Measurements from ENCODE around the gene HIP1R. TPM values are rescaled to one million over a fixed set of nuclear protein-coding genes. Genes with fewer than 3 reads are reported as not detected.
A peak's percentile ranks its signal among the peaks of the same experiment; 100 is the strongest.

Gene HIP1R
- total and polyA plus RNA-seq, 2 donors, result 23.8 to 49.0 TPM

- no peaks in the 10 kb centered on the region for H3K9me3 ChIP-seq (ENCODE audit: control insufficient read depth in 2 of 2, insufficient read depth in 1 of 2, low read length in 1 of 2)
- 91% methylated on average over 26 of the region's 26 CpGs for WGBS
- peaks cover 0 to 31% of the 10 kb centered on the region in 2 donors for H3K4me1 ChIP-seq (ENCODE audit: control insufficient read depth in 2 of 2, insufficient read depth in 2 of 2, low read length in 2 of 2)
- H3K36me3 ChIP-seq (ENCODE audit: control insufficient read depth in 2 of 2, insufficient read depth in 2 of 2, low read length in 1 of 2), result peaks cover 33 to 38% of the 10 kb centered on the region in 2 donors
- no peaks in the 10 kb centered on the region for H3K27me3 ChIP-seq (ENCODE audit: control insufficient read depth in 2 of 2, insufficient read depth in 1 of 2, low read length in 1 of 2)
- no peak for DNase-seq (ENCODE audit: low read depth in 6 of 9, low spot score in 9 of 9)
- H3K4me3 ChIP-seq (ENCODE audit: low read length in 2 of 2), result no peak overlapping the region
- H3K27ac ChIP-seq (ENCODE audit: low read depth in 1 of 2, low read length in 1 of 2), result no peak overlapping the region
Measured at GRCh38 chr12:122849352-122850047, 14.2 kb downstream of the HIP1R start.

GRCh38 chr12:122850048-122850445 is 14.8 kb downstream of the HIP1R start:
- Histone ChIP-seq H3K27me3 (ENCODE audit: control insufficient read depth in 2 of 2, insufficient read depth in 1 of 2, low read length in 1 of 2) (no peaks in the 10 kb centered on the region), H3K4me3 (ENCODE audit: low read length in 2 of 2) (no peak overlapping the region), H3K4me1 (ENCODE audit: control insufficient read depth in 2 of 2, insufficient read depth in 2 of 2, low read length in 2 of 2) (peaks cover 0 to 31% of the 10 kb centered on the region in 2 donors), H3K9me3 (ENCODE audit: control insufficient read depth in 2 of 2, insufficient read depth in 1 of 2, low read length in 1 of 2) (no peaks in the 10 kb centered on the region), H3K27ac (ENCODE audit: low read depth in 1 of 2, low read length in 1 of 2) (no peak overlapping the region), H3K36me3 (ENCODE audit: control insufficient read depth in 2 of 2, insufficient read depth in 2 of 2, low read length in 1 of 2) (peaks cover 37 to 43% of the 10 kb centered on the region in 2 donors)
- DNase-seq (ENCODE audit: low read depth in 6 of 9, low spot score in 9 of 9), result no peak
- 96% methylated on average over 14 of the region's 14 CpGs for WGBS

- no peak overlapping the region for H3K27ac ChIP-seq (ENCODE audit: low read depth in 1 of 2, low read length in 1 of 2)
- peaks cover 0 to 25% of the 10 kb centered on the region in 2 donors for H3K4me1 ChIP-seq (ENCODE audit: control insufficient read depth in 2 of 2, insufficient read depth in 2 of 2, low read length in 2 of 2)
- no peaks in the 10 kb centered on the region for H3K9me3 ChIP-seq (ENCODE audit: control insufficient read depth in 2 of 2, insufficient read depth in 1 of 2, low read length in 1 of 2)
- WGBS, result 96% methylated on average over 27 of the region's 27 CpGs
- no peaks in the 10 kb centered on the region for H3K27me3 ChIP-seq (ENCODE audit: control insufficient read depth in 2 of 2, insufficient read depth in 1 of 2, low read length in 1 of 2)
- no peak overlapping the region for H3K4me3 ChIP-seq (ENCODE audit: low read length in 2 of 2)
- DNase-seq (ENCODE audit: low read depth in 6 of 9, low spot score in 9 of 9), result no peak
- peaks cover 40 to 51% of the 10 kb centered on the region in 2 donors for H3K36me3 ChIP-seq (ENCODE audit: control insufficient read depth in 2 of 2, insufficient read depth in 2 of 2, low read length in 1 of 2)
Measured at GRCh38 chr12:122850695-122851350, 15.6 kb downstream of the HIP1R start.

GRCh38 chr12:122851820-122852219 is 16.6 kb downstream of the HIP1R start:
- WGBS, result 90% methylated on average over 5 of the region's 5 CpGs
- Histone ChIP-seq H3K9me3 (ENCODE audit: control insufficient read depth in 2 of 2, insufficient read depth in 1 of 2, low read length in 1 of 2) (no peaks in the 10 kb centered on the region), H3K36me3 (ENCODE audit: control insufficient read depth in 2 of 2, insufficient read depth in 2 of 2, low read length in 1 of 2) (peaks cover 50 to 58% of the 10 kb centered on the region in 2 donors), H3K4me1 (ENCODE audit: control insufficient read depth in 2 of 2, insufficient read depth in 2 of 2, low read length in 2 of 2) (peaks cover 0 to 16% of the 10 kb centered on the region in 2 donors), H3K4me3 (ENCODE audit: low read length in 2 of 2) (no peak overlapping the region), H3K27ac (ENCODE audit: low read depth in 1 of 2, low read length in 1 of 2) (peak overlapping the region; percentile 47 to 68), H3K27me3 (ENCODE audit: control insufficient read depth in 2 of 2, insufficient read depth in 1 of 2, low read length in 1 of 2) (no peaks in the 10 kb centered on the region)
- DNase-seq (ENCODE audit: low read depth in 6 of 9, low spot score in 9 of 9), result no peak

GRCh38 chr12:122852336-122853275 is 17.3 kb downstream of the HIP1R start:
- peaks cover 0 to 16% of the 10 kb centered on the region in 2 donors for H3K4me1 ChIP-seq (ENCODE audit: control insufficient read depth in 2 of 2, insufficient read depth in 2 of 2, low read length in 2 of 2)
- no peak for DNase-seq (ENCODE audit: low read depth in 6 of 9, low spot score in 9 of 9)
- H3K4me3 ChIP-seq (ENCODE audit: low read length in 2 of 2), result no peak overlapping the region
- no peaks in the 10 kb centered on the region for H3K27me3 ChIP-seq (ENCODE audit: control insufficient read depth in 2 of 2, insufficient read depth in 1 of 2, low read length in 1 of 2)
- WGBS, result 90% methylated on average over 18 of the region's 18 CpGs
- peaks cover 58 to 62% of the 10 kb centered on the region in 2 donors for H3K36me3 ChIP-seq (ENCODE audit: control insufficient read depth in 2 of 2, insufficient read depth in 2 of 2, low read length in 1 of 2)
- H3K9me3 ChIP-seq (ENCODE audit: control insufficient read depth in 2 of 2, insufficient read depth in 1 of 2, low read length in 1 of 2), result no peaks in the 10 kb centered on the region
- peak overlapping the region in 1 of 2 donors; percentile 68 for H3K27ac ChIP-seq (ENCODE audit: low read depth in 1 of 2, low read length in 1 of 2)

- no peaks in the 10 kb centered on the region for H3K9me3 ChIP-seq (ENCODE audit: control insufficient read depth in 2 of 2, insufficient read depth in 1 of 2, low read length in 1 of 2)
- no peak for DNase-seq (ENCODE audit: low read depth in 6 of 9, low spot score in 9 of 9)
- WGBS, result 93% methylated on average over 17 of the region's 17 CpGs
- peaks cover 0 to 16% of the 10 kb centered on the region in 2 donors for H3K4me1 ChIP-seq (ENCODE audit: control insufficient read depth in 2 of 2, insufficient read depth in 2 of 2, low read length in 2 of 2)
- no peaks in the 10 kb centered on the region for H3K27me3 ChIP-seq (ENCODE audit: control insufficient read depth in 2 of 2, insufficient read depth in 1 of 2, low read length in 1 of 2)
- no peak overlapping the region for H3K4me3 ChIP-seq (ENCODE audit: low read length in 2 of 2)
- H3K36me3 ChIP-seq (ENCODE audit: control insufficient read depth in 2 of 2, insufficient read depth in 2 of 2, low read length in 1 of 2), result peaks cover 57 to 61% of the 10 kb centered on the region in 2 donors
- H3K27ac ChIP-seq (ENCODE audit: low read depth in 1 of 2, low read length in 1 of 2), result peak overlapping the region in 1 of 2 donors; percentile 32
Measured at GRCh38 chr12:122853582-122854245, 18.5 kb downstream of the HIP1R start.

- Histone ChIP-seq H3K36me3 (ENCODE audit: control insufficient read depth in 2 of 2, insufficient read depth in 2 of 2, low read length in 1 of 2) (peaks cover 59 to 63% of the 10 kb centered on the region in 2 donors), H3K4me1 (ENCODE audit: control insufficient read depth in 2 of 2, insufficient read depth in 2 of 2, low read length in 2 of 2) (peaks cover 0 to 16% of the 10 kb centered on the region in 2 donors), H3K27ac (ENCODE audit: low read depth in 1 of 2, low read length in 1 of 2) (no peak overlapping the region), H3K4me3 (ENCODE audit: low read length in 2 of 2) (no peak overlapping the region), H3K9me3 (ENCODE audit: control insufficient read depth in 2 of 2, insufficient read depth in 1 of 2, low read length in 1 of 2) (no peaks in the 10 kb centered on the region), H3K27me3 (ENCODE audit: control insufficient read depth in 2 of 2, insufficient read depth in 1 of 2, low read length in 1 of 2) (no peaks in the 10 kb centered on the region)
- DNase-seq (ENCODE audit: low read depth in 6 of 9, low spot score in 9 of 9), result no peak
- WGBS, result 97% methylated on average over 17 of the region's 17 CpGs
Measured at GRCh38 chr12:122854554-122854953, 19.3 kb downstream of the HIP1R start.

GRCh38 chr12:122855071-122855829 is 20.0 kb downstream of the HIP1R start:
- no peak for DNase-seq (ENCODE audit: low read depth in 6 of 9, low spot score in 9 of 9)
- Histone ChIP-seq H3K36me3 (ENCODE audit: control insufficient read depth in 2 of 2, insufficient read depth in 2 of 2, low read length in 1 of 2) (peaks cover 59 to 63% of the 10 kb centered on the region in 2 donors), H3K4me1 (ENCODE audit: control insufficient read depth in 2 of 2, insufficient read depth in 2 of 2, low read length in 2 of 2) (peaks cover under 1 to 14% of the 10 kb centered on the region in 2 donors), H3K9me3 (ENCODE audit: control insufficient read depth in 2 of 2, insufficient read depth in 1 of 2, low read length in 1 of 2) (no peaks in the 10 kb centered on the region), H3K27ac (ENCODE audit: low read depth in 1 of 2, low read length in 1 of 2) (no peak overlapping the region), H3K4me3 (ENCODE audit: low read length in 2 of 2) (no peak overlapping the region), H3K27me3 (ENCODE audit: control insufficient read depth in 2 of 2, insufficient read depth in 1 of 2, low read length in 1 of 2) (no peaks in the 10 kb centered on the region)
- 97% methylated on average over 24 of the region's 24 CpGs for WGBS
